SKM-1 (cell line): ENCODE measurements around the gene CDH26.
"Not testable (repeated sequence)": the region's sequence is repeated elsewhere in the genome, so short reads cannot be mapped to it uniquely, and the experiment has no call there.

Experiments
- DNase-seq: peaks from one replicate; lab custom pipeline; 2025; ENCODE audit not compliant: unreplicated experiment; lab: John Stamatoyannopoulos, UW

The CDH26 gene

GRCh38 chr20:60041436-60042165, 83.4 kb downstream of the CDH26 start:
- not testable (repeated sequence) for DNase-seq

DNA sequence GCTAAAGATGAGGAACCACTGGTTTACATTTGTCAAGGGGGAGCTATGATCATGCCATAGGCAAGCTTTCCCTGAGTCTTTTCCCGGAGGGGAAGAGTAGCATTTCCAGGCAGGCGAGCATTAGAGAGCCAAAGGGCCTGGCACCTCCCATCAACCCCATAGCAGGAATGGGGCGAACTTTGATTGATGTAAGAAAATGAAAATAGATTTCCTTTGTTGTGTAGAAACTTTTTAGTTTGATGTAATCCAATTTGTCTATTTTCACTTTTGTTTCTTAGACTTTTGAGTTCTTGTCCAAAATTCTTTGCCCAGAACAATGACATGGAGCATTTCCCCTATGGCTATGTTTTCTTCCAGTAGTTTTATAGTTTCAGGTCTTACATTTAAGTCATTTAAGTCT, 85.2 kb downstream of the CDH26 start:
- no peak for DNase-seq

GRCh38 chr20:60046011-60046413, 87.8 kb downstream of the CDH26 start:
- peak; percentile 95 for DNase-seq

GRCh38 chr20:60046436-60046835, 88.2 kb downstream of the CDH26 start:
- no peak for DNase-seq

GRCh38 chr20:60046860-60047259, 88.6 kb downstream of the CDH26 start:
- DNase-seq: no peak

DNA sequence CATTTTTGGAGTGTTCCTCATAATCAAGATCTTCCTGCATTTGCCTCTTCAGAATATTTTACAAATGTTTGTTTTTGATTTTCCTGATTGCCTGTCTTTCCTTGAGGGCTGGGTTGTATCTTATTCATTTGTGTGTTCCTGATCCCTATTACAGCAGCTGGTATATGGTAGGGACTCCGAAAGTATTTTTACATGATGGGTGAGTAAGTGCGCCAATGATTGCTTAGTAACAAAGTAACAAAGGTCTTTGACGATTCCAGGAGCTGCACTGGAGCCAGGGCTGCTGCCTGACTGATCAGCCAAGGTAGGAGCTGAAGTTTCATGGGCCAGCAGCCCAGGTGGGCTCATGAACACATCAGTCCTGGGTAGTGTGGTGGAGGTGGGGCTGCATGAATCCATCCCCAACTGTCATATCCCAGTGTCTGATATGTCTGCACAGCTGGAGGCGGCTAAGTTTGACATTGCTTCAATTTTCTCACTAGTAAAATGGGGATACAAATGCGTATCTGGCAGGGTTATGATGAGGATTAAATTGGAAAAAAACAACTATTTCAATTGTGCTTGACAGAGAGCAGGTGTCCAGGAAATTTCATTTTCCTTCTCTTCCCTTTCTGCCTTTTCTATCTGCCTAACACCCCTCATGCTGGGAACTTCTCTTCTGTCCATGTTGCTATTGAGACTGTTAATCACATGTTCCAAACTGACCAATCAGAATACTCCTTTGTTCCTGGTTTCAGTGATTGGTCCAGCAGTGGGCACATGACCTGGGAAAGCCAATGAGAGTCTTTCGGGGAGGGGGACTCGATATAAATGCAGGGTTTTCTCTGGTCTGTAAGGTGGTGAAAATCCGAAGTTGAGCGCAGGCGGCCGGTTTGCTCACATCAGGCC, 90.7 kb downstream of the CDH26 start:
- no peak for DNase-seq

DNA sequence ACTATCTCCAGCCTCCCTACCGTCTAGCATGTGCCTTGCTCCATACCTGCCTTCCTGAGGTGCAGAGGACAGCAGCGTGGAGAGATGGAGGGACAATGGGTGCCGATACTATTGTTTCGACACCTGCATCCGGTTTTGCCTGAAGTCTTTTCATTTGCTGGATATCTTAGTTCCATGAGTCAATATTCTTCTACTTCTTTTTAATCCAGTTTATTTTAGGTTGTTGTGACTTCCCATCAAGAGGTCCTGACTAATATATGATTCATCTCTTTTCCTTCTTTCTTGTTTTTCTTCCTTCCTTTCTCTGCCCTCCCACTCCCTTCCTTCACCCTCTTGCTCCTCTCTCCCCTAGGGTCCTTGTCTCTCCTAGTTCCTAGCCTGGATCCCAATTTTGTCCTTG, 91.4 kb downstream of the CDH26 start:
- no peak for DNase-seq

GRCh38 chr20:60050193-60050947, 92.1 kb downstream of the CDH26 start:
- DNase-seq: no peak

- DNase-seq: no peak
Observed at GRCh38 chr20:60051911-60052310, 93.7 kb downstream of the CDH26 start.

DNA sequence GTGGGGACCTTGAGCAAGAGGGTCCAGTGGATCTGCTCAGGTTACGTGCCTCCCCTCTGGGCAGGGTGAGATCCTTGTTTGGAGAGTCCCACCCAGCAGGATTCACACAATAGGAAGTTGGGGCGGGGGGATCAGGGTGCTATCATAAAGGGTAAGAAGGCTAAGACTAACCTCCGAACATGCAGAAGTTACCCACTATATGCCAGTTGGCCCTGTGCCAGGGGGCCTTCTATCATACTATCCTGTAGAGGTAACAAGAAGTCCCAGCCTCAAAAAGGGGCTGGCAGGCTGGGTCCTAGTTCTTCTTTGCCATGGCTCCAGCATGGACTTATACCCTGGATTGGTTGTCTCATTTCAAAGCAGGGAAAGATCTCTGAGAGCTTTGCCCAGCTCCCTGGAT, 94.1 kb downstream of the CDH26 start:
- no peak for DNase-seq

DNA sequence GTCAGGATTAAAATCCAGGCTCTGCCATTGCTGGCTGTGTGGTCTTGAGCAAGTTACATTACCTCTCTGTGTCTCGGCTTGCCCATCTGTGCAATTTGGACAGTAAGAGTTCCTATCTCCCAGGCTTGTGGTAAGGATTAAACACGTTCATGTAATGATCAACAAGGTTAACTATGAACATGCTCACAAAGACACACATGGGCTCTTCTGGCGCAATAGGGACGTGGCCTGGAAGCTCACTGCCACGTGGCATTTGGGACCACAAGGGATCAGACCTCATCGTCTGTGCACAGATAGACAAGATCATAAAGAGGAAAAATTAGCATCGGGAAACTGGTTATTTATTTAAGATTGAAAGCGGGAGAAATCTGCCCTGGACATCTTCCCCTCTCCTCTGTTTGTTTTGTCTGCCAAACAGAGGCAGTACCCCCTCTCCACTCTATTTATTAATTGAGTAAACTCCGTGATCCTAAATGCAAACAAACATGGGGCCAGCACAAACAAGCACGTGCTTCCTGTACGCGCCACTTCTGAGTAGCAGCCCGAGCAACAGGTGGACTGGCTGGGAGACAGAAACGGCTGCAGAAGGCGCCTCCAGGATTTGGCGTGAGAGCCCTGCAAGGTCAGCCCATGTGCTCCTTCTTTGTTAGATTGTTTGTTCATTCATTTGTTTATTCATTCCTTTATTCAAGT, 95.0 kb downstream of the CDH26 start:
- DNase-seq: no peak

DNA sequence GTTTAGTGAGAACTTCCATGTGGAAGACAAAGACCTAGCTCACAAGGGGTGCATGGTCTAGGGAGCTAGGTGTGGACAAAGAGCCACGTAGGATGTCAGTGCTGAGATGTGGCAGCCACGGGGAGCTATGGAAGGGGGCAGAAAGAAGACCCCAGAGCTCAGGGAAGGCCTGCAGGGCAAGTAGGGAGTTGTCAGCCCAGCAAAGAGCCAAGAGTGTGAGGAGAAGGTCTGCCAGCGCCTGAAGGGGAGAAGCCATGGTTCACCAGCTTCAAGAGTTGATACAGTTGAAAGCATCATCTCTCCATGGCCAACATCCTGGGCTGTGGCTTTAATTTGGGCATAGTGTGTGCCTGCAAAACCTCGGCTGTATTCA, 95.6 kb downstream of the CDH26 start:
- no peak for DNase-seq

DNA sequence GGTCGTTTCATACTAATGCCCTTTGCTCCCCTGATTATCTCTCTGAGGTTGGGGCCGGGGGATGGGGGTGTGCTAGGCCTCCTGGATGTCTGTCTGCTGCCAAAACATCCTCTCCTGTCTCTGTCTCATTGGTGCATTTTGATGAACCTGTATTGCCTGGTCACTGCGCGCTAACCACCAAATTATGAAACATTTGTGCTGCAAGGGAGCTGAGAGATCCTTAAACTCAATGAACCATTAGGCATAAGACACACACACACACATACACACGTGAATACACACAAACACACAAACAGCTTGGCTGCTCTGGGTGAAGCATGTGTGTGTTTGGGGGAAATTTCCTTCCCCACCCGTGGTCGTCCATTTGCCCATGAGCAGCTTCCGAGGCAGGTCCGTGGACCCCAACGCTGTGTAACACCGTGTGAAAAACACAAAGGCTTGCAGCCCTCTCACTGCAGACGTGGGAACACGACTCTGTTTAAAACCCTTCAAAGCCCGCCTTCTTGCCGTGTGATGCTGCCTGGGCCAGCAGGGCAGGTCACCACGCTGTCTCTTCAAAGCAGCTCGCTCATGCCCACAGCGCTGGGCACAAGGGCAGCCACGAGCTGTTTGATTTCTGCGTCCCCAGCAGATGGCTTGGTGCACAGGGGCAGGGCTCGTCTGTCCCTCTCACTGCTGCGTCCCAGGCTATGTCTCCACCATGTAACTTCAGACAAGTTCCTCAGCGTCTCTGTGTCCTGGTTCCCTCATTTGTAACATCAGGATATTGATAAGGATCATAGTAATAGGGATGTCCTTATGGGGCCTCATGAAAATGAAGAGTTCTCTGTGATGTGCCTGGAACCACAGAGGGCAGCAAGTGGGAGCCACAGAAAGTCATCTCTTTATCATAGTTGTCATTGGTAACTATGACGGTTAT, 96.8 kb downstream of the CDH26 start:
- peak; percentile 98 for DNase-seq

DNA sequence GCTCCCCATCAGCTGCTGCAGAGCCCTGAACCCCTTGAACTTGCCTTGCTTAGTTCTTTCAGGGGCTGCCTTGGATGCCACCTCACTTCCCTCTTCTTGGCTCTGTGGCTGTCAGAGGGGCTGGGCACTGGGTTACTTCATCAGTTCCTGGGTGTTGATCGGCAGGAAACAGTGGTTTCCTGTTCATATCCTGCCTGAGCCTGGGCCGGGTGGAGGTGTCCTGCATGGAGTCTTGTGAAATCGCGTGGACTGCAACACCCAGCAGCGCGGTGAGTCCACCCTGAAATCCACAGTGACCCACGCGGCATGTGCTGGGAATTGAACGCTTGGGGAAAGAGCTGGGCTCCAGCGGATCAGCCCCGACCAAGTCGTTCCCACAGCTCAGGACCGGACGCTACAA, 97.5 kb downstream of the CDH26 start:
- peak; percentile 87 for DNase-seq

DNA sequence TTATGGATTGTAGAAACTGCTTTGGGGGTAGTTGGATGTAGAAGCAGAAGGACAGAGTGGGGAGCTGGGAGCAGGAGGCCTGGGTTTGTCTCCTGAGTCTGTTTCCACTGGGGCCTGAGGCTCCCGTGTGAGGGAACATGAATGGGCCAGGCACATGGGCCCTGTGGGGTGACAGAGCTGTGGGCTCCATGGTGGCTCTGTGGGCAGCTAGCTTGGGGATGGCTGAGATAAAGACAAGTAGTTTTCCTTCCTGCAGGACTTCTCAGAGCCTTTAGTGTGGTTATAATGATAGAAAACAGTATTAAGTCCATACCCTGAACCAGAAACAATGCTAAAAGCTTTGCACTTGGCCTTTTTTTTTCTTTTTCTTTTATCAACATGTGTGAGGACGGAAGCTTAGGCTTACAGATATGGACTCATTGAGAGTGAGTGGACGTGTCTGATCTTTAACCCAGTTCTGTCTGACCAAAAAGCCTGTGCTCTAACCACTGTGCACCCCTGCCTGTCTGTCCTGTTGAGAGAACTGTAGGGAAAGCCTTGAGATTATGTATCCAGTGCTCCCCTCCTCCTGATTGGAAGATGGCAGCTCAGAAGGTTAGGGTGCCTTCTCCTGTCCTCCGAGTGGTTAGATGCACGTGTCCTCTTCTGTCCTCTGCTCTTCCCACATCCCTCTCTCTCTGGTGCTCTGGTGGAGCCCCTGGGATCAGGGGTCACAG, 98.3 kb downstream of the CDH26 start:
- DNase-seq: no peak

DNA sequence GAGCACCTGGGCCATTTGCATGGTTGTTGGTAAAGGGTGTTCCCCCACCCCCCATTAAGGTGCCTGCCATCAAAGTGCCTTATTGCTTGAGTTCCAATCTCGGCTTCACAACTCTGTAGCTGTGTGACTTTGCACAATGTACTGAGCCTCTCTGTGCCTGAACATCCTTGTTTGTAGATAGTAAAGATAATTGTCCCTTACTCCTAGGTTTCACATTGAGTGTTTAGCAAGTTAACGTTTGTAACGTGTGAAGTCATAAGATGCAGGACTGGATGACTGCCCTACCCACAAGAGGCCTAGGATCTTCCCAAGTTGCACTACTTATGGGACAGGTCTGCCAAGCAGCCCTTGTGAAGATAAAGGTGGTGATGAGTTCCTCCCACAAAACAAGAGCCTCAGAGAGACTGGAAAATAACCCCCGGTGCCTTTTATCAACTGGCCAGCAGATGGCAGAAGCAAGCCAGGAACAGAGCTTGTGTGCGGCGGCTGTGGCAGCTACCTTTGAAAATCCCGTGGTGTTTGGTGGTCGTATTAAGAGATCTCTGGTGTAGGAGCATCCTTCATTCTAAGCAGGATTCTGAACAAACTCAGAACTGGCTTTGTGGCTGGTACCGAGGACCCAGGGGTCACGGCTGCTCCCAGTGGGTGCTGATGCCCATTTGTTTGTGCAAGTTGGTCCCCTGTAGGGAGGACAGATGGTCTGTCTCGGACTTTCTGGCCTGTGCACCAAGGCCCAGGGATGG, 99.1 kb downstream of the CDH26 start:
- DNase-seq: peak; percentile 94

DNA sequence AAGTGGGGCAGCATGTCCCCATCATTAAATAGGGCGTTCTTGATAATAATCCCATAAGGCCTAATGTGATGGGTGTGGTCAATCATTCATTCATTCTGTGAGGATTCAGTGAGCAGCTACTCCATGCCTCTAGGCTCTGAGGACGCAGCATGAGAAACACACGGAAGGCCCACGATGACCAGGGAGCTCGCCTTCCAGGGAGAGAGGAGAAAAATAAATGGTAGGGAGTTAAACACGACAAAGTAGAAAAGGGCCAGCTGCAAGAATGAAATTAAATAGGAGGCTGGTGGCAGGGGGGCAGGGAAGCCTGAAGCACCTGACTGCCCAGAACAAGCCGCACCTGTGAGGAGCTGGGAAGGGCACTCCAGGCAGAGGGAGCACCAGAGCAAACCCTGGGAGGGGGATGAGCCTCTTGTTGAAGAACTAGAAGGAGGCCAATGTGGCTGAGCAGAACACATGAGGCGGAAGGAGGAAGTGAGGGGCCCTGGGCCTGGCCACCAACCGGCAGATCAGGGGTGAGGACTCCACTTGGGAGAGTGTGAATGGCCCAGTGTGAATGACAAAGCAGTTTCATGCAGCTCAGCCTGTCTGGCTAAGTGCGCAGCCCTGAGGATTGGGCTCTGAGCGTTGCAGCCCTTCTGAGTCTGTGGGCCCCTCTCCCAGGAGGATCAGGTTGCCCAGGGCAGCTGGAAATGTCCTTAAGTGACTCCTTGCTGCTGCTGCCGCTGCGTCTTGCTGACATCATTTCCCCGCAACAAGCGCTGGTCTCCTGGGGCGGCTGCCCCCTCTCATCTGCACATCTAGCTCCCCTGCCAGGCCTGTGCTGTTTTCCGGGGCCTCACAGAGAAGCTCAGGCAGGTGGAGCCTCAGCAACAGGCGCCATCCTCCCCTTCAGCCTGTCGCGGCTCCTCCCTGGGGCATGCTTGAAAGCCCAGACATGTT, 99.9 kb downstream of the CDH26 start:
- DNase-seq: peak; percentile 97

DNA sequence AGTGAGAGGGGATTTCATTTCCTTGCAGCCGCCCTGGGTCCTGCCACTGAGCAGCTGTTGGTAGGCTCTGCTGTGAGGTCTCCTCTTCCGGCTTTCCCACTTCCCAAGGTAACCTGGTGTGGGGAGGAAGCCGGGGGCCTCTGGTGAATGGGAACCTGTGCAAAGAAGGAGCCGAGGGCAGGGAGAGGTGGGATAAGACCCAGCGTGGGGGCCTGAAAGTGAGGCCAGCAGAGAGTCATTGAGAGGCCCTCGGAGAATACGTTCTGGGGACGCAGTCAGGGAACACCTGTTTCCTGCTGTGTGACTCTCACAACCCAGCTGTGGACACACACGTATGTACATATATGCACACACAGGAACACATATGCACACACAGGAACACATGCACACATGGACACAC, 100.7 kb downstream of the CDH26 start:
- DNase-seq: no peak
